HG02571 (cell line): ENCODE measurements around the gene CTNNA3.

Source experiments
- ATAC-seq: cut with Tn5 transposase; IDR thresholded peaks from one replicate; pipeline ENCODE4 v1.9.1; 2021; ENCODE audit warnings: mild to moderate bottlenecking, moderate library complexity; ENCODE audit not compliant: unreplicated experiment

The CTNNA3 gene

GRCh38 chr10:67045404-67045803 is 650.6 kb downstream of the CTNNA3 start:
- no peak for ATAC-seq

- no peak for ATAC-seq
These were observed 653.0 kb downstream of the CTNNA3 start for GRCh38 chr10:67043041-67043440.

- ATAC-seq = no peak
These were observed 659.2 kb downstream of the CTNNA3 start for GRCh38 chr10:67036808-67037207.

GRCh38 chr10:67033878-67034277 is 662.1 kb downstream of the CTNNA3 start:
- no peak for ATAC-seq

GRCh38 chr10:67022099-67022498 is 673.9 kb downstream of the CTNNA3 start:
- ATAC-seq = no peak

- no peak for ATAC-seq
These were observed 678.8 kb downstream of the CTNNA3 start for GRCh38 chr10:67017218-67017617.

GRCh38 chr10:67015225-67015624 is 680.8 kb downstream of the CTNNA3 start:
- no peak for ATAC-seq

GRCh38 chr10:67011981-67012380 is 684.0 kb downstream of the CTNNA3 start:
- ATAC-seq = no peak

GRCh38 chr10:67011480-67011879 is 684.5 kb downstream of the CTNNA3 start:
- no peak for ATAC-seq

GRCh38 chr10:67005981-67006380 is 690.0 kb downstream of the CTNNA3 start:
- no peak for ATAC-seq

GRCh38 chr10:67004690-67005089 is 691.3 kb downstream of the CTNNA3 start:
- ATAC-seq = no peak

GRCh38 chr10:66999762-67000545 is 696.0 kb downstream of the CTNNA3 start:
- ATAC-seq = no peak

- ATAC-seq = no peak
These were observed 699.0 kb downstream of the CTNNA3 start for GRCh38 chr10:66996996-66997395.

GRCh38 chr10:66990143-66990830 is 705.7 kb downstream of the CTNNA3 start:
- no peak for ATAC-seq

- ATAC-seq = no peak
These were observed 712.5 kb downstream of the CTNNA3 start for GRCh38 chr10:66983475-66983818.

GRCh38 chr10:66982792-66983474 is 713.1 kb downstream of the CTNNA3 start:
- no peak for ATAC-seq

GRCh38 chr10:66982053-66982420 is 714.0 kb downstream of the CTNNA3 start:
- ATAC-seq = no peak

- ATAC-seq = no peak
These were observed 714.5 kb downstream of the CTNNA3 start for GRCh38 chr10:66981361-66982052.

- ATAC-seq = no peak
These were observed 715.7 kb downstream of the CTNNA3 start for GRCh38 chr10:66980246-66980815.

- ATAC-seq = no peak
These were observed 731.0 kb downstream of the CTNNA3 start for GRCh38 chr10:66964946-66965345.

GRCh38 chr10:66958466-66958865 is 737.5 kb downstream of the CTNNA3 start:
- no peak for ATAC-seq
